COLO829 (cell line): ENCODE data around the gene PRRC2C.

Experiments
- DNase-seq: peaks from one replicate; pipeline ENCODE4 v3.0.0; 2012; ENCODE audit warnings: low spot score

PRRC2C gene

DNA sequence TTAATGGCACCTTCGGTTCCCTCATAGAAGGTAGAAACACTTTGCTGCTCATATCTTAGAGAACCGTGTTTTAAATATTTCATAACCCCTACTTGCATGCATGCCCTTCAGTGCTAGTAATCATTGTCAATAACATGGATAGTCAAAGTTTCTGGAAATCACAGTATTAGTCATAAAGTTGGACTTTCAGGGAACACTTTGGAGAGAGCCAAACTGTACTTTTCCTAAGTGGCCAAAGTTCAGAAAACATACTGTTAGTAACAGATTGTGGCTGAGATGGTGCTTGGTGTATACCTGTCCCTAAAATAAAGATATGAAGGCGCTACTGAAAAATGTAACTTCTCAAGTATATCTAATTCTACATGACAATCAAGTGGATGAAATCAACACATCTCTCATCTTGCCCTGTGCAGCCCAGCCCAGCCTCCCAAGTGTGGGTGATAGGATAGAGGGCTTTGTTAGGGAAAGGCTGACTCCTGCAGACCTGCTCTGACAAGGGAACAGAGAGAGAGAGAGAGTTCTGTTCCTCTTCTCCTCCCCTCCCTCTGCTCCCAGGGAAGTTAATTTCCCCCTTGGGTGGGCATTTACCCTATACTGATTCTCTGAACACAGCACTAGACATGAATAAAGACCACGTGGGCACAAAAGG, 152.7 kb downstream of the PRRC2C start:
- DNase-seq, result no peak

DNA sequence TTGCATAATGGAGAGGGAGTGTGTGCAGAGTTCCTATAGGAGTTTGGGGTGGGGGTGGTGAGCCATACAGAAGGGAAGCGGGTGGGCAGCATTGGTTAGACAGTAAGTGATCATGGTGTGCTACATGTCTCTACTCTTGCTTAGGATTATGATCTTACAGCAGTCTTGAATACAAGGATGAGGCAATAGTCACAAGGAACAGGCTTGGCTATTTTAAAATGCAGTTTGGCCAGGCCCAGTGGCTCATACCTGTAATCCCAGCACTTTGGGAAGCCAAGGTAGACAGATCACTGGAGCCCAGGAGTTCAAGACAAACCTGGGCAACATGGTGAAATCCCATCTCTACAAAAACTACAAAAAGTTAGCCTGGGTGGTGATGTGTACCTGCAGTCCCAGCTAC, 154.9 kb downstream of the PRRC2C start:
- DNase-seq, result no peak

DNA sequence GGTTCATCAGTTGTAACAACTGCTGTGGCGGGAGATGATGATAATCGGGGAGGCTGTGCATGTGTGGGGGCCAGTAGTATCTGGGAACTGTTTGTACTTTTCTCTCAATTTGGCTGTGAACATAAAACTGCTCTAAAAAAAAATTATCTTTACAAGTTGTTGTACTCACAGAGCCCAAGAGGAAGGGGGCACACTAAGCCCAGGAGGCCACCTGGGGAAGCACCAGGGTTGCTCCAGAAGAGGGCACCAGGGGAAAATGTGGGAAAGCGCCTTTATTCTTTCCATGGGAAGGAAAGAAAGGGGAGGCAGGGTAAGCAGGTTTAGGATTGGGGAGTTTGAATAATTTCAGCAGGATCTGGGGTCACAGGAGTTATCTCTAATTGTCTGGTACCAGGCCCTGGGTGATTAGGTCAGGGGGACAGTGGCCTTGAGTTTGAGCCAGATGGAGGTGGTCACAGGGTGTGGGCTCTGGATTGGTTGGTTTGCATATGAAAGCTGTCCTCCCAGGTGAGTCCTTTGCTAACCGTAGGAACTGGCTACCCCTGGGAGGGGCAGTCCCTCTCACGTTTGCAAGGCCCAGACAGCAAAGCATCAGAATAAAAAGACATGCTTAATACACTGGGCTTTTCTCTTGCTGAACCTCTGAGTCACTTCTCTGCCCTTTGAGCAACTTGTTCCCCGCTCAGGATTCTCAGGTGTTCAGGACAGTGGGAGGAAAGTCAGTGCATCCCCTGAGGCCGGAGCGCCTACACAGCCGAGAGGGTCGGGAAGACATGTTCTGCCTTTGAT, 155.9 kb downstream of the PRRC2C start:
- no peak for DNase-seq

DNA sequence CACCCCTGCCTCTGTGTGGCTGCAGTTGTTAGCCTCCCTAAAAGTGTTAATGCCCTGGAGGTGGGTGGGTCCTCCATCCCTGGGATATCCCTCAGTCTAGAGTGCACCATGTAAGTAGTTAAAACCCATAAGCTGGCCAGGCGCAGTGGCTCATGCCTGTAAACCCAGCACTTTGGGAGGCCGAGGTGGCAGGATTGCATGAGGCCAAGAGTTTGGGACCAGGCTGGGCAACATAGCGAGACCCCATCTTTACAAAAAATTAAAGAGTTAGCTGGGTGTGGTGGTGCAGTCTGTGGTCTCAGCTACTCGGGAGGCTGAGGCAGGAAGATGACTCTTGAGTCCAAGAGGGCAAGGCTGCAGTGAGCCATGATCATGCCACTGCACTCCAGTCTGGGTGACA, 156.9 kb downstream of the PRRC2C start:
- no peak for DNase-seq
